Fibroblast of villous mesenchyme (primary cell): ENCODE data around the gene GDPD5. TPM values are rescaled to one million over a fixed set of nuclear protein-coding genes. Genes with fewer than 3 reads are reported as not detected.
A peak's percentile ranks its signal among the peaks of the same experiment; 100 is the strongest.

ENCODE experiments used
- DNase-seq: peaks from one replicate; pipeline ENCODE4 v3.0.0-alpha.2; 2010; ENCODE audit warnings: low read depth
- H3K4me3 ChIP-seq: 2 replicates; pipeline ENCODE4 v1.5.1; 2011; ENCODE audit warnings: low read depth, mild to moderate bottlenecking, low read length
- CTCF ChIP-seq: IDR thresholded peaks from 2 replicates; pipeline ENCODE4 v1.5.1; 2012; ENCODE audit warnings: low read depth, mild to moderate bottlenecking, low read length; ENCODE audit not compliant: insufficient read depth
- total RNA-seq: library from RNA; depleted of rRNA; stranded (reverse); fragments of >200 nt; gene quantifications from 2 replicates; pipeline ENCODE4 v1.2.3, GENCODE V29; 2012

Gene GDPD5
- total RNA-seq, 1 donor: 9.5 TPM

DNA sequence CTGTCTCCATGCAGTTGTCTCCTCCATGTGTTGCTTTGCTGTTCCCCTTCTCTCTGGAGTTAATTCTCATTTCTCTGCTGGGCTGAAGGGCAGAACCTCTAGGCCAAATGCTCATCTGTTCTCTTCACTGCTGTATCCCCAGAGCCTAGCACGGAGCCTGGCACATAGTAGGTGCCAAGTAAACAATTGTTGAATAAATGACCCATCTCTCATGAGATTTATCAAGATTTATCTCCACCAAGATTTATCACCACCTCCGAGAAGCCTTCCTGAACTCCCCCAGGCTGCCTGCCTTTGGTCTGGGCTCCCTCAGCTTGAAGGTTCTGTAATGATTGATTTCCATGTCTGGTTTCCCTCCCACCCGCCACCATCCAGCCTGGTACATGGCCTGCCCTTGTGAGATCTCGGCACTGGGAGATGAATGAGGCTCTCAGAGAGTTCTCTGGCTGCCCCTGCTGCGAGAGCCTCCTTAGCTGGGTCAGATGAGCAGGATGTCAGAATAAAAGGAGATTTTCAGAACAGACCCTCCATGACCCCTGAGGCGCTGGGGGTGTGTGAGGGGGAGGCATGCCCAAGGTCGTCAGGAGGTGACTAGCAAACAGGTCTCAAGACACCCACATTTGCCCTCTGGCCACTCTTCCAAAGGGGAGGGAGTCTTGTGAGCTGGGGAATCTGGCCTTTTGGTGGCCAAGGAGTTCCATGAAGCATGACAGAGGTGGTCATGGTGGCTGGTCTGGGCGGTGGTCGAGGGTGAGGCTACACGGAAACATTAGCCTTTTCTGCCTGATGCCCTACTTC lies 2.4 kb upstream of the GDPD5 start:
- no peak overlapping the region for H3K4me3 ChIP-seq
- no peak for TF ChIP-seq CTCF
- DNase-seq: no peak

DNA sequence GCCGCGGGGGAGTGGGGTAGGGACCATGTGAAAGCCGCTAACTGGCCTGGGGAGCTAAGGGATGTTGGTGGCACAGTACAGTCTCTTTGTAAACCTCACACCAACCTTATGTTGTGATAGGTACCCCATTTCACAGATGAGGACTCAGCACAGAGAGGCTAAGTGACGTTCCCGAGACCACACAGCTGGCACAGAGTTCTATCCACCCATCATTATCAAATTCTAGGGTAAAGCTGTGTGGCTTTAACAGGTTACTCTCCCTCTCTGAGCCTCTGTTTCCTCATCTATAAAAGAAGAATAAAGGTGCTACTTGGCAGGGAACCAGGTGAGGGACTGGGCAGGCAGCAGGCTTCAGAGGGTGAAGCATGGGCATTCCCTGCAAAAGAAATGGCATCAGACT lies 1.4 kb upstream of the GDPD5 start:
- DNase-seq: no peak
- no peak overlapping the region for H3K4me3 ChIP-seq
- TF ChIP-seq CTCF: no peak

DNA sequence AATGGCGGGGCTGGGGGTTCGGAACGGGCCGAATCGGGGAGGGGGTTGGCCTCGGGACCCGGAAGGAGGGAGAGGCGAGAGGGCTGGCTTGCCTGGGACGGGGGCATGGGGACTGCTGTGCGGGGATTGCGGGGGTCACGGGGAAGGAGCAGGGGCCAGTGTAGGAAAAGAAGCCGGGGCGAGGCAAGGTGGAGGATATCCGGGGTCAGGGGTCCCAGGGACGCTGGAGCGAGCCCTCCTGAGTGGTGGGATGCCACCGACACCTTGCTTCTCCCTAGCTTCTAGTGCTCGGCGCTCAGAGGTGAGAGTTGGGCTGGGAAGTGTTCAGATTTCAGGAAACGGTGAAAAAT lies 426 bp upstream of the GDPD5 start:
- no peak for TF ChIP-seq CTCF
- no peak for DNase-seq
- peak overlapping the region; percentile 75 for H3K4me3 ChIP-seq

GRCh38 chr11:75524665-75525432 lies 892 bp downstream of the GDPD5 start:
- H3K4me3 ChIP-seq: peak overlapping the region; percentile 75
- no peak for TF ChIP-seq CTCF
- DNase-seq: no peak

GRCh38 chr11:75523811-75524664 lies 1.7 kb downstream of the GDPD5 start:
- no peak for TF ChIP-seq CTCF
- H3K4me3 ChIP-seq: peak overlapping the region; percentile 75
- no peak for DNase-seq

GRCh38 chr11:75523189-75523588 lies 2.6 kb downstream of the GDPD5 start:
- no peak for DNase-seq
- TF ChIP-seq CTCF: no peak
- H3K4me3 ChIP-seq: no peak overlapping the region
